H9 (cell line): Measurements from ENCODE around the gene PARD3. TPM values are rescaled to one million over a fixed set of nuclear protein-coding genes. Genes with fewer than 3 reads are reported as not detected.

Experiments used
- DNase-seq: peaks from one replicate; pipeline ENCODE4 v3.0.0-alpha.2; 2017
- H2AFZ ChIP-seq: one replicate; pipeline ENCODE4 v1.6.1; 2013; ENCODE audit warnings: mild to moderate bottlenecking, low read length, control low read depth, moderate library complexity
- H2AK5ac ChIP-seq: 2 replicates; pipeline ENCODE4 v1.6.1; 2013; ENCODE audit warnings: low read length, control low read depth, mixed read lengths; ENCODE audit not compliant: insufficient read length
- H2BK120ac ChIP-seq: one replicate; pipeline ENCODE4 v1.6.1; 2013; ENCODE audit warnings: low read depth, mild to moderate bottlenecking, low read length, control low read depth, inconsistent platforms; ENCODE audit not compliant: poor library complexity, severe bottlenecking
- H2BK12ac ChIP-seq: 2 replicates; pipeline ENCODE4 v1.6.1; 2013; ENCODE audit warnings: low read length, control low read depth, mixed read lengths, low read depth; ENCODE audit not compliant: insufficient read length
- H2BK15ac ChIP-seq: 2 replicates; pipeline ENCODE4 v1.6.1; 2013; ENCODE audit warnings: low read depth, low read length, control low read depth
- H2BK20ac ChIP-seq: one replicate; pipeline ENCODE4 v1.6.1; 2013; ENCODE audit warnings: low read depth, mild to moderate bottlenecking, low read length, control low read depth, inconsistent platforms; ENCODE audit not compliant: poor library complexity, severe bottlenecking
- H2BK5ac ChIP-seq: 2 replicates; pipeline ENCODE4 v1.6.1; 2013; ENCODE audit warnings: low read length, control low read depth, mixed read lengths; ENCODE audit not compliant: insufficient read length
- H3K14ac ChIP-seq: 2 replicates; pipeline ENCODE4 v1.6.1; 2013; ENCODE audit warnings: low read length, control low read depth; ENCODE audit not compliant: insufficient read depth
- H3K18ac ChIP-seq: 2 replicates; pipeline ENCODE4 v1.6.1; 2013; ENCODE audit warnings: low read depth, mild to moderate bottlenecking, mixed read lengths, low read length, control low read depth; ENCODE audit not compliant: insufficient read length
- H3K23ac ChIP-seq: 2 replicates; pipeline ENCODE4 v1.6.1; 2013; ENCODE audit warnings: low read length, control low read depth, mixed read lengths, low read depth; ENCODE audit not compliant: insufficient read length
- H3K23me2 ChIP-seq: 2 replicates; pipeline ENCODE4 v1.6.1; 2013; ENCODE audit warnings: low read depth, mild to moderate bottlenecking, mixed read lengths, low read length, control low read depth; ENCODE audit not compliant: insufficient read length, poor library complexity, severe bottlenecking
- H3K27ac ChIP-seq: 2 replicates; pipeline ENCODE4 v1.5.1; 2013; ENCODE audit warnings: low read length, control low read depth, mixed read lengths, low read depth; ENCODE audit not compliant: insufficient read length
- H3K27me3 ChIP-seq: 2 replicates; pipeline ENCODE4 v1.6.1; 2013; ENCODE audit warnings: low read length, control low read depth, inconsistent platforms; ENCODE audit not compliant: insufficient read depth
- H3K4ac ChIP-seq: 2 replicates; pipeline ENCODE4 v1.6.1; 2013; ENCODE audit warnings: low read depth, mild to moderate bottlenecking, control low read depth, inconsistent platforms, low read length, moderate library complexity
- H3K4me1 ChIP-seq: 2 replicates; pipeline ENCODE4 v1.6.1; 2013; ENCODE audit warnings: low read length, control low read depth, inconsistent platforms; ENCODE audit not compliant: insufficient read depth
- H3K4me2 ChIP-seq: 2 replicates; pipeline ENCODE4 v1.6.1; 2013; ENCODE audit warnings: low read length, control low read depth, mixed read lengths; ENCODE audit not compliant: insufficient read length, insufficient read depth
- H3K56ac ChIP-seq: 2 replicates; pipeline ENCODE4 v1.6.1; 2013; ENCODE audit warnings: low read depth, mild to moderate bottlenecking, mixed read lengths, low read length, control low read depth; ENCODE audit not compliant: insufficient read length
- H3K79me1 ChIP-seq: 2 replicates; pipeline ENCODE4 v1.6.1; 2013; ENCODE audit warnings: low read depth, mild to moderate bottlenecking, moderate library complexity, low read length, control low read depth, inconsistent platforms; ENCODE audit not compliant: insufficient read depth, poor library complexity, severe bottlenecking
- H3K79me2 ChIP-seq: 2 replicates; pipeline ENCODE4 v1.6.1; 2013; ENCODE audit warnings: low read length, control low read depth, inconsistent platforms; ENCODE audit not compliant: insufficient read depth
- H3K9ac ChIP-seq: 2 replicates; pipeline ENCODE4 v1.6.1; 2013; ENCODE audit warnings: low read length, control low read depth, mixed read lengths; ENCODE audit not compliant: insufficient read length; ENCODE audit errors: extremely low read depth
- H3K9me3 ChIP-seq: one replicate; pipeline ENCODE4 v1.6.1; 2013; ENCODE audit warnings: low read depth, low read length, inconsistent platforms; ENCODE audit not compliant: control insufficient read depth
- H3T11ph ChIP-seq: one replicate; pipeline ENCODE4 v1.6.1; 2013; ENCODE audit warnings: mild to moderate bottlenecking, low read length, control low read depth, inconsistent platforms
- H4K20me1 ChIP-seq: one replicate; pipeline ENCODE4 v1.6.1; 2013; ENCODE audit not compliant: control insufficient read depth, insufficient read length, insufficient read depth
- H4K5ac ChIP-seq: 2 replicates; pipeline ENCODE4 v1.6.1; 2013; ENCODE audit warnings: low read depth, mild to moderate bottlenecking, mixed read lengths, low read length, control low read depth; ENCODE audit not compliant: insufficient read length
- H4K8ac ChIP-seq: replicated peaks from 2 replicates; pipeline ENCODE4 v1.6.1; 2013; ENCODE audit warnings: low read length, control low read depth, mixed read lengths, low read depth; ENCODE audit not compliant: insufficient read length
- H4K91ac ChIP-seq: 2 replicates; pipeline ENCODE4 v1.6.1; 2013; ENCODE audit warnings: low read depth, mild to moderate bottlenecking, moderate library complexity, mixed read lengths, low read length, control low read depth; ENCODE audit not compliant: insufficient read length
- H3K27ac Mint-ChIP-seq, 3 experiments: 2 replicates in 2 of 3; 3 replicates in 1 of 3; pipeline ENCODE4 v1.8.0; 2020 to 2021; ENCODE audit warnings: mixed read lengths in 3 of 3, mild to moderate bottlenecking in 1 of 3, moderate library complexity in 1 of 3
- H3K27me3 Mint-ChIP-seq: 2 replicates; pipeline ENCODE4 v1.8.0; 2021; ENCODE audit warnings: low read depth, mild to moderate bottlenecking, moderate library complexity, mixed read lengths
- H3K36me3 Mint-ChIP-seq, 3 experiments: 2 replicates in 2 of 3; 3 replicates in 1 of 3; pipeline ENCODE4 v1.8.0; 2020 to 2021; ENCODE audit warnings: low read depth in 3 of 3, mixed read lengths in 3 of 3; ENCODE audit not compliant: insufficient read depth in 1 of 3
- H3K4me1 Mint-ChIP-seq, 2 experiments: 2 replicates each; pipeline ENCODE4 v1.8.0; 2020; ENCODE audit warnings: mixed read lengths in 2 of 2
- H3K4me3 Mint-ChIP-seq, 2 experiments: 2 replicates in 1 of 2; 3 replicates in 1 of 2; pipeline ENCODE4 v1.8.0; 2020 to 2021; ENCODE audit warnings: mild to moderate bottlenecking in 2 of 2, mixed read lengths in 2 of 2, moderate library complexity in 1 of 2
- H3K9me3 Mint-ChIP-seq, 2 experiments: 2 replicates in 1 of 2; 3 replicates in 1 of 2; pipeline ENCODE4 v1.8.0; 2020; ENCODE audit warnings: mild to moderate bottlenecking in 2 of 2, mixed read lengths in 2 of 2, moderate library complexity in 1 of 2
- CTCF ChIP-seq: fragments of 200-600 bp; sonication (generic); conservative IDR thresholded peaks from 3 replicates; pipeline ENCODE4 v1.8.0; 2021; ENCODE audit warnings: antibody characterized with exemption, mild to moderate bottlenecking
- WGBS: extraction: QIAGEN DNeasy Blood & Tissue Kit; methylation state at CpG from one replicate; pipeline ENCODE4 v1.1.7; 2013; ENCODE audit warnings: missing lambda C conversion rate, low lambda C conversion rate, mixed read lengths; ENCODE audit not compliant: insufficient read length; ENCODE audit errors: extremely low coverage; 5-methylcytosine and 5-hydroxymethylcytosine counted together
- total RNA-seq: library from RNA; stranded (reverse); gene quantifications from 2 replicates; pipeline ENCODE4 v1.2.1, GENCODE V29; 2021

Gene PARD3
- total RNA-seq, 1 experiment from 2014 or later: 44.7 TPM

- no peaks in the 10 kb centered on the region for H3K23me2 ChIP-seq
- no peak overlapping the region for H2AFZ ChIP-seq
- no peaks in the 10 kb centered on the region for H3K36me3 Mint-ChIP-seq
- H4K5ac ChIP-seq: no peak overlapping the region
- H3K4me2 ChIP-seq: no peak overlapping the region
- H2AK5ac ChIP-seq: no peak overlapping the region
- no peak overlapping the region for H4K91ac ChIP-seq
- H3K9me3 ChIP-seq: no peaks in the 10 kb centered on the region
- no peak overlapping the region for H3K4ac ChIP-seq
- no peak for DNase-seq
- H2BK20ac ChIP-seq: no peak overlapping the region
- H4K20me1 ChIP-seq: no peaks in the 10 kb centered on the region
- H3K27me3 ChIP-seq: no peaks in the 10 kb centered on the region
- no peak overlapping the region for H3K14ac ChIP-seq
- no peaks in the 10 kb centered on the region for H3K9me3 Mint-ChIP-seq
- no peak overlapping the region for H3K18ac ChIP-seq
- H2BK15ac ChIP-seq: no peak overlapping the region
- H3K4me1 ChIP-seq: peaks cover 2% of the 10 kb centered on the region; the same call in 1 of the 2 replicates
- H3K27ac Mint-ChIP-seq: no peak overlapping the region
- H3K23ac ChIP-seq: no peak overlapping the region
- no peak overlapping the region for H2BK12ac ChIP-seq
- no peak overlapping the region for H3K4me3 Mint-ChIP-seq
- no peak overlapping the region for H3K56ac ChIP-seq
- H3K27me3 Mint-ChIP-seq: no peaks in the 10 kb centered on the region
- no peak overlapping the region for H3T11ph ChIP-seq
- no peak overlapping the region for H4K8ac ChIP-seq
- no peak overlapping the region for H3K9ac ChIP-seq
- H3K79me1 ChIP-seq: peaks cover 5% of the 10 kb centered on the region
- H2BK5ac ChIP-seq: no peak overlapping the region
- TF ChIP-seq CTCF: no peak
- H3K79me2 ChIP-seq: no peaks in the 10 kb centered on the region
- H3K4me1 Mint-ChIP-seq: peaks cover 40 to 47% of the 10 kb centered on the region in 2 experiments
- no peak overlapping the region for H3K27ac ChIP-seq
- WGBS: no CpG with 5 or more reads among the region's 3 CpGs
- H2BK120ac ChIP-seq: no peak overlapping the region
Observed at GRCh38 chr10:34413214-34413613, 401.9 kb downstream of the PARD3 start.
